ENCODE measurements around the gene ZMIZ2.
"Not testable (repeated sequence)": the region's sequence is repeated elsewhere in the genome, so short reads cannot be mapped to it uniquely, and the experiment has no call there.

Gene ZMIZ2, protein sequence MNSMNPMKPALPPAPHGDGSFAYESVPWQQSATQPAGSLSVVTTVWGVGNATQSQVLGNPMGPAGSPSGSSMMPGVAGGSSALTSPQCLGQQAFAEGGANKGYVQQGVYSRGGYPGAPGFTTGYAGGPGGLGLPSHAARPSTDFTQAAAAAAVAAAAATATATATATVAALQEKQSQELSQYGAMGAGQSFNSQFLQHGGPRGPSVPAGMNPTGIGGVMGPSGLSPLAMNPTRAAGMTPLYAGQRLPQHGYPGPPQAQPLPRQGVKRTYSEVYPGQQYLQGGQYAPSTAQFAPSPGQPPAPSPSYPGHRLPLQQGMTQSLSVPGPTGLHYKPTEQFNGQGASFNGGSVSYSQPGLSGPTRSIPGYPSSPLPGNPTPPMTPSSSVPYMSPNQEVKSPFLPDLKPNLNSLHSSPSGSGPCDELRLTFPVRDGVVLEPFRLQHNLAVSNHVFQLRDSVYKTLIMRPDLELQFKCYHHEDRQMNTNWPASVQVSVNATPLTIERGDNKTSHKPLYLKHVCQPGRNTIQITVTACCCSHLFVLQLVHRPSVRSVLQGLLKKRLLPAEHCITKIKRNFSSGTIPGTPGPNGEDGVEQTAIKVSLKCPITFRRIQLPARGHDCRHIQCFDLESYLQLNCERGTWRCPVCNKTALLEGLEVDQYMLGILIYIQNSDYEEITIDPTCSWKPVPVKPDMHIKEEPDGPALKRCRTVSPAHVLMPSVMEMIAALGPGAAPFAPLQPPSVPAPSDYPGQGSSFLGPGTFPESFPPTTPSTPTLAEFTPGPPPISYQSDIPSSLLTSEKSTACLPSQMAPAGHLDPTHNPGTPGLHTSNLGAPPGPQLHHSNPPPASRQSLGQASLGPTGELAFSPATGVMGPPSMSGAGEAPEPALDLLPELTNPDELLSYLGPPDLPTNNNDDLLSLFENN

DNA sequence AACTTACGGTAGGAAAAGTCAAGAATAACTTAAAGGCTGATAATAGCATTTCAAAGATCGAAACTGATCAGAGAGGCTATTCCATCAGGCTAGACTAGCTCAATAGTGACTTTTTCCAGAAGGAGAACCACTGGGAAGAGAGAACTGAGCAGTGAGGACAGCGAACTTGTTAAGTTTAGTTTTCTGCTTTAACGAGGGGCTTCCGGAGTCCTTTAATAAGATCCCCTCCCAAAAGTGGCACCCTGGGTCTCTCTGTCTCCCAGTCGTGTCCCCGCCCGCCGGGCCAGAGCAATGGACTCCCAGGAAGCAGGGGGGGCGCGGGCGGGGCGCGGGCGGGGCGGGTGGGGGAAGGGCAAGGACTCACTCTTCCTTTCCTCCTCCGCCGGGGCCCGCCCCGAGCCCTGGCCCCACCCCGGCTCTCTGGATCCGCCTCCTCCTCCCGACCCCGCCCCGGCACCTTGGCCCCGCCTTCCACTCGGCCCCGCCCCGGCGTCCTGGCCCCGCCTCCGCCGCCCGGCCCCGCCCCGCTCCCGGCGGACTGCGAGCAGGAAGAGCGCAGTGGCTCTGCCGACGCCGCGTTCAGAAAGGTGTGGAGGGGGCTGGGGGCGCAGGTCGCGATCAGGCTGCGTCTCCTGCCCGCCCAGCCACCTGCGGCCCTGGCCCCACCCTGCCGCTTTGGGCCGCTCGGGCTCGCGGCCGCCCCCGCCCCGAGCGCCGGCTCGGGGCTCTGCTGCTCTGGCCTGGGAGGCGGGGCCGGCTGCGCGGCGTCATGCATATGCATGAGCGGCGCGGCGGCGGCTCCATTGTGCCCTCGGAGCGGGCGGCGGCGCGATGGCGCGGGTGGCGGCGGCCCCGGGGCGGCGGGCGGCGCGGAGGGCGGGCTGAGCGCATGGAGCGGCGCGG, at the start of gene ZMIZ2:
ZMIZ2 (plus strand) TSS at position 803 of the 903 bp plus-strand sequence. CDS start 7,403 bp downstream, outside the sequence.
- in situ Hi-C loops (cut with MboI; ENCODE audit: low sequenced_read_pairs), result no loop called here

DNA sequence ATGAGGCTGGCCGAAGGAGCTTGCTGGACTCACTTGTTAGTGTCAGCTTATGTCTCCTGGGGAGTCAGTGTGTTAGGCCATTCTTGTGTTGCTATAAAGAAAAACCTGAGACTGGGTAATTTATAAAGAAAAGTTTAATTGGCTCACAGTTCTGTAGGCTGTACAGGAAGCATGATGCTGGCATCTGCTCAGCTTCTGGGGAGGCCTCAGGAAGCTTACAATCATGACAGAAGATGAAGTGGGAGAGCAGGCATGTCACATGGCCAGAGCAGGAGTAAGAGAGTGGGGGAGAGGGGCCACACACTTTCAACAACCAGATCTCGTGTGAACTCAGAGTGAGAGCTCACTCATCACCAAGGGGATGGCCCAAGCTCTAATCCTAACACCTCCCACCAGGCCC, 49.0 kb upstream of the ZMIZ2 start:
- in situ Hi-C loops (cut with MboI; ENCODE audit: low sequenced_read_pairs), result not testable (repeated sequence)

DNA sequence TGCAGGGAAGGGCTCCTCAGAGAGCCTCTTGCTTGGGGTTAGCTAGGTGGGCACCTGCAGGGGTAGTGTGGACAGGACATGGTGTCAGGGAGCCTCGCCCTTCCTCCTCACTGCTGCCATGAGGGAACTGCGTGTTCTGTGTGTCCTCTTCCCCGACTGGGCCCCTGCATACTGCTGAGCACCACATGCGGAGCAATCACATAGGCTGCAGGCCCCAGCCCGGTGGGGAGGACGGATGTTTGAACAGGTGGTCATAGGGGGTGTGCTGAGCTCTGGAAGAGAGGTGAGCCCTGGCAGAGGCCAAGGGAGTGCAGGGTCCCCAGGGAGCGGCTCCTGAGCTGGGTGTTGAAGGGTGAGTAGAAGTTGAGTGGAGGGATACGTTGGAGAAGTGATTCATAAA, 48.3 kb upstream of the ZMIZ2 start:
- in situ Hi-C loops (cut with MboI; ENCODE audit: low sequenced_read_pairs), result no loop called here

DNA sequence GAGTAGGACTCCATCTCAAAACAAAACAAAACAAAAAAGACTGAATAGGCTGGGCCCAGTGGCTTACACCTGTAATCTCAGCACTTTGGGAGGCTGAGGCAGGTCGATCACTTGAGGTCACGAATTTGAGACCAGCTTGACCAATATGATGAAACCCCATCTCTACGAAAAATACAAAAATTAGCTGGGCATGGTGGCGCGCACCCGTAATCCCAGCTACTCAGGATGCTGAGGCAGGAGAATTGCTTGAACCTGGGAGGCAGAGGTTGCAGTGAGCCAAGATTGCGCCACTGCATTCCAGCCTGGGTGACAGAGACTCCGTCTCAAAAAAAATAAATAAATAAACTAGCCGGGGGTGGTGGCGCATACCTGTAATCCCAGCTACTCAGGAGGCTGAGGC, 45.3 kb upstream of the ZMIZ2 start:
- in situ Hi-C loops (cut with MboI; ENCODE audit: low sequenced_read_pairs), result not testable (repeated sequence)

DNA sequence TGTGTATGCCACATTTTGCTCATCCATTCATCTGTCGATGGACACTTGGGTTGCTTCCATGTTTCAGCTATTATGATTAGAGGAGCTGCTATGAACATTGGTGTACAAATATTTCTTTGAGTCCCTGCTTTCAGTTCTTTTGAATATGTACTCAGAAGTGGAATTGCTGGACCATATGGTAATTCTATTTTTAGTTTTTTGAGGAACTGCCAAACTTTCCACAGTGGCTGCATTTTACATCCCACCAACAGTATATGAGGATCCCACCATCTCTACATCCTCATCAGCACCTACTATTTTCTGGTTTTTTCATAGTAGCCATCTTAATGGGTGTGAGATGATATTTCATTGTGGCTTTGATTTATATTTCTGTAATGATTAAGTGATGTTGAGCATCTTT, 44.7 kb upstream of the ZMIZ2 start:
- in situ Hi-C loops (cut with MboI; ENCODE audit: low sequenced_read_pairs), result no loop called here

DNA sequence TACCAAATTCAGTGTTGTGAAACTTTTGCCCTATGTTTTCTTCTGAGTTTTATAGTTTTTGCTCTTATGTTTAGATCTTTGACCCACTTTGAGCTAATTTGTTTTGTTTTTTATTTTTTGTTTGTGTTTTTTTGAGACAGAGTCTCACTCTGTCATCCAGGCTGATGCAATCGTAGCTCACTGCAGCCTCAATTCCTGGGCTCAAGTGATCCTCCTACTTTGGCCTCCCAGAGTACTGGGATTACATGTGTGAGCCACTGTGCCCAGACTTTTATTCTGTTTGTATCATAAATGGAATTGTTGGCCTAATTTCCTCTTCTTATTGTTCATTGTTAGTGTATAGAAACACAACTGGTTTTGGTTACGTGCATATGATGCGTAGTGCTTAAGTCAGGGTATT, 43.2 kb upstream of the ZMIZ2 start:
- in situ Hi-C loops (cut with MboI; ENCODE audit: low sequenced_read_pairs), result no loop called here

DNA sequence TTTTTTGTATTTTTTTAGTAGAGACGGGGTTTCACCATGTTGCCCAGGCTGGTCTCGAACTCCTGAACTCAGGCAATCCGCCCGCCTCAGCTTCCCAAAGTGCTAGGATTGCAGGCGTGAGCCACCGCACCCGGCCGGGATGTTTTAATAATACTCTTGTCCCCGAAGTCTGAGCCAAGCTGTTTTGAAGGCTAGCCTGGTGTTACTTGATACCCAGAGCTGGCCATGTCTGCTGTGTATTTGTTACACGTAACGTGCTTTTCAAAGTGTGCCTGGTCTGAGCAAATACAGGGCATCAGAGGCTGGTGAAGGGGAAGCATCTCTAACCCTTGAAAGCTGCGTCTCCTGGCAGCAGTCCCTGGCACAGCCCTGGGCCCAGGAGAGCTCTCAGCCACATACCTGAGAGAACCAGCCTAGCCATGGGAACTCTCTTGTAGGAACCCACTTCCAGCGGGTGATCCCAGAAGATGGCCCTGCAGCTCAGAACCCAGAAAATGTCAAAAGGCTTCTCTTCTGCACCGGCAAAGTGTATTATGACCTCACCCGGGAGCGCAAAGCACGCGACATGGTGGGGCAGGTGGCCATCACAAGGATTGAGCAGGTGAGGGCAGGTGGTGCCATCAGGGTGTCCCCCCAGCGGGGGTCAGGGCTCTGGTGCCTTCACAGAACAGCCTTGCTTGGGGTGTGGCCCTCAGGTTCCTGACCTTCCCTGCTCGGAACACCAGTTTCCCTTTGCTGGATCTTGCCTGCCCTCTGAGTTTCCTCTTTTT, 41.7 kb upstream of the ZMIZ2 start:
- in situ Hi-C loops (cut with MboI; ENCODE audit: low sequenced_read_pairs), result no loop called here

DNA sequence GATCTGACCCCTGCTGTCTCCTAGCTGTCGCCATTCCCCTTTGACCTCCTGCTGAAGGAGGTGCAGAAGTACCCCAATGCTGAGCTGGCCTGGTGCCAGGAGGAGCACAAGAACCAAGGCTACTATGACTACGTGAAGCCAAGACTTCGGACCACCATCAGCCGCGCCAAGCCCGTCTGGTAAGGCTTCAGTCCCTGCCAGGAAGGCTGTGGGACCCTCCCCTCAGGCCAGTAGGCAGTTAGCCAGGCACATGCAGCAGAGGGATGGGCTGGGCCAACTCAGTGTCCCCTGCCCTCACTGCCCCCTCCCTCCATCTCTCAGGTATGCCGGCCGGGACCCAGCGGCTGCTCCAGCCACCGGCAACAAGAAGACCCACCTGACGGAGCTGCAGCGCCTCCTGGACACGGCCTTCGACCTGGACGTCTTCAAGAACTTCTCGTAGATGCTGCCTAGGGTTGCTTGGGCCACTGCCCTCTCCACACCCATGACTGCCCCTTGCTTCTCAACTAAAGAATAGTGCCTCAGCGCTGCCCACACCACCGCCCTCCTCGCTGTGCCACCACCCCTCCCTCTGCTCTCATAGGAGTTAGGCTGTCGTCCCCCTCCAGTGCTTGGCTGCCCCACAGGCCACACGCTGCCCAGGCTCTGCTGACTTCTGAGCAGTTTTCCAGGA, 41.0 kb upstream of the ZMIZ2 start:
- in situ Hi-C loops (cut with MboI; ENCODE audit: low sequenced_read_pairs), result no loop called here

DNA sequence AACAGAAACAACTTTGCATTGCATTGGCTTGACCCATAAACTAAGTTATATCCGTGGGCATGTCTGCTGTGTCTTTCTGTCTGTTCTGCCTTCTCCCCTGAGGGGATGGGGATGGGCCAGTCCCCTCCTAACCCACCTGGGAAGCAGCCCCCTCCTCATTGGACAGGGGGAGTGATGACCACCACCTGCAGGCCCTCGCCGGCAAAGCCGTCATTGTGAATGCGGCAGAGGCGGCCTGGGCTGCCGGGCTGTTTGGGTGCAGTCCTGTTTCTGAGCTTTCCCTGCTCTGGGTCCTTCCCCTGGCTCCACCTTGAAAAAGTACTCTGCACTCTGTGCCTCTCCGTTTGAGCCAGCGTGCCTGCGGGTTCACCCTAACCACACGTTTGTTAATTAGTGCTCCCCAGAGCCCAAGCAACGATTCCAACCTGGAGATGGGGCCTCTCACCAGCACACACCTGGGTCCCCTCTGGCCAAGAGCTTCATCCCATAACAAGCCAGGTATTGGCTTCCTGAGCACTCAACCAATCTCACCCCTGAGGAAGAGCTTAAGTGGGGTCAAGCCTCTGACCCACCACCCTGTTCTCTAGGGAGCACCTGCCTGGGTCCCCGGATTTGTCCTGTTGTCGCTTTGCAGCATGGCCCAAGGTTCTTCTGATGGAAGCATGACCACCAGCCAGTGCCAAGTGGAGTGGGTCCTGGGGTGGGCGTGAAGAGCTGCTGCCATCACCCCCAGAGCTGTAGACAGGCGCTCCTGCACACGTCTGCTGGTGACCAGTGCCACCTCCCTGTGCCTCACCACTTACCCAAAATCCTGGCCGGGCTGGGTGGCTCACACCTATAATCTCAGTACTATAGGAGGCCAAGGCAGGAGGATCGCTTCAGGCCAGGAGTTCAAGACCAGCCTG, 39.4 kb upstream of the ZMIZ2 start:
- in situ Hi-C loops (cut with MboI; ENCODE audit: low sequenced_read_pairs), result no loop called here

DNA sequence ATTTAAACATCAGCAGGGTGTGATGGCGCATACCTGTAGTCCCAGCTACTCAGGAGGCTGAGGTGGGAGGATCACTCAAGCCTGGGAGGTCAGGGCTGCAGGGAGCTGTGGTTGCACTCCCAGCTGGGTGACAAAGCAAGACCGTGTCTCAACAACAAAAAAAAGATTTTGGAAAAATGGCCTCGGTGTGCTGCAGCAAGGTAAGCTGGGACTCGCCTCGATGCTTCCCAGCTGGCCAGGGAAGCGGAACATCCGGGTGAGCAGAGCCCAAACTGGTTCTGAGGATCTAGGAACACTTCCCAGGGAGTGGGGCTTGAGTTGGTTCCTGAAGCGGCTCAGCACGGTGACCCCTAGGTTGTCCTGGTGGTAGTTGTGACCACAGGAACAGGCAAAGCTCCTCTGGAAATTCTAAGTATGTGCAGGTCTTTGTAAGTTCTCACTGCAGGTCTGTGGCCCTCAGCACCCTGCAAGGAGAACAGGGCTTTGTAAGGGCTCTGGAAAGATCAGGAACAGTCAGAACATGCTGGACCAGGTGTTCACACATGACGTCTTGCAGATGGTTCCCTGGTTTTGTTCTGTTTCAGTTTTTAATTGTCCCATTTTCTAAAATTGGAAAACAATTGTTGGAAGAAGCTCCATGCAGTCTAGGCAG, 38.6 kb upstream of the ZMIZ2 start:
- in situ Hi-C loops (cut with MboI; ENCODE audit: low sequenced_read_pairs), result no loop called here

DNA sequence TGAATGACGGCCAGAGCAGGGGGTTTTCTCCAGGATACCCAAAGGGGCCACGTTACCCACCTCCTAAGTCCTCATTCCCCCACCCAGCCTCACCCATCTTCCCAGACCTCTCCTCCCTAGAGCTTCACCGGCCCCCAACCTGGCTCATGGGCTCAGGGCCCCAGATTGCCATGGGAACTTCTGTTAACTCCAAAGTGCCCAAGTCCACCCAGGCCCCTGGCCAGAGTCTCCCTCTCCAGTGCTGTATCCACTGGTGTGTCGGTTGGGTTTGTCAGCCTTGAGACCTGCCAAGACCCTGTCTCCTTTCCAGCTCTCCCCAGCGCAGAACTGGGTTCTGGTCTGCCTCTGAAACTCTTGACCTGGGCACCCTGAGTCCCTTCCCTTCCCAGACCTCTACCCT, 37.1 kb upstream of the ZMIZ2 start:
- in situ Hi-C loops (cut with MboI; ENCODE audit: low sequenced_read_pairs), result no loop called here

DNA sequence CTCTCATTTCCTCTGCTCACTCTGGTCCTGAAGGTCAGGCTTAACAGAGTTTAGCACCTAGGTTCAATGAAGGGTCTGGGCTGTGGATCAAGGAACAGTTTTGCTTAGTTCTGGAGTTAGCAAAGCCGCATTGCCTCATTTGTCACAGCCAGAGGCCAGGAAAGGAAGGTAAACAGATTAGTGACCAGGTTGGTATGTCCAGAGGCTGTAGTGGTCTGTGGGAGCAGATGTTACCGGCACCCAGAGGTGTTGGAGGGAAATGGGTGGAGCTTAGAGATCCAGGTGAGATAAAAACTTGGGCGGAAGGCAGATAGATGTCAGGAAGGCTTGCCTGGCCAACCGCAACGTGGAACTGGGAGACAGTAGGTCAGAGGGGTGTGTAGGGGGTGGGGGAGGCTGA, 36.6 kb upstream of the ZMIZ2 start:
- in situ Hi-C loops (cut with MboI; ENCODE audit: low sequenced_read_pairs), result no loop called here

DNA sequence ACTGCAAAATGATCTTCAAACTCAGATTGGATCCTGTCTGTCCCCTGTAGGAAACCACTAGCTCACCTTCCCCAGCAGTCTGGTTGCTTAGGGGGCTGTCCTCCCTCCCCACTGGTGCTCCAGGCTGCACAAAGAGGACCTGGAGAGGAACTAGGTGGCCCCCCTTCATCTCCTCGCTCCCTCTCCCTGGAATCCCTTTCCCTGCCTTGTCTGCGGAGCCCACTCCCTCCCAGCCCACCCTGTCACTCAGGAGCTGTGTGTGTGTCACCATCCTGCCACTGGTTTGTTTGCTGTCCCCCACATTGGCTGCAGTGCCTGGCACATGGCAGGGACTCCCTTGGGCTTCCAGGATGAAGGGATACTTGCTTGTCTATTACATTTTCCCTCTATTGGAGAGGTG, 35.5 kb upstream of the ZMIZ2 start:
- in situ Hi-C loops (cut with MboI; ENCODE audit: low sequenced_read_pairs), result no loop called here

DNA sequence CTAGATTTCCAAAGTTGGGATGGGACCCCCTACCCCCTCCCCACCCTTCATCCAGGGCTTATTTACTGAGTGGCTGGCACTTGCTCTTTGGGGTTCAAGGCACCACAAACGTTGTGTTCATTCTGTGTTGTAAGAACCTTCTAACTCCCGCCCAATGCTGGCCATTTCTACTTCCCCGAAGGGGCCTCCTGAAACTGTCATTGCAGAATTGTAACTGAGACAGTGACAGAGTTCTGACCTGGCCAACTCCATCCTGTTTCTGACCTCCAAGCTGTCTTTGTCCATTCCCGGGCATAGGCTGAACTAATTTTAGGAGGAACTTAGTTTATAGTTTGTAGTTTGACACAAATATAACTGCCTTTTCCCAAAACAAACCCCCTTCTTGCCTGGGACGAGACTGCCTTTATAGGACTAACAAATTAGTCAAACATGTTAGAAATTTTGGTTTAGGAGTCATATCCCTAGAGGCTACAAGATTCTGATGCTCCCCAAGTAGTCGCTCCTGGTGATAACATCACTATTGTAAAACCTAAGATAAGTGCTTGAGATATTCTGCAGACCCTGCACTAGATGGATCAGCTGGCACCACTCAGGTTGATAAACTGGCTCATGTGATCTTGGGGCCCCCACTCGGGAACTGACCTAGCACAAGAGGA, 34.8 kb upstream of the ZMIZ2 start:
- in situ Hi-C loops (cut with MboI; ENCODE audit: low sequenced_read_pairs), result no loop called here

DNA sequence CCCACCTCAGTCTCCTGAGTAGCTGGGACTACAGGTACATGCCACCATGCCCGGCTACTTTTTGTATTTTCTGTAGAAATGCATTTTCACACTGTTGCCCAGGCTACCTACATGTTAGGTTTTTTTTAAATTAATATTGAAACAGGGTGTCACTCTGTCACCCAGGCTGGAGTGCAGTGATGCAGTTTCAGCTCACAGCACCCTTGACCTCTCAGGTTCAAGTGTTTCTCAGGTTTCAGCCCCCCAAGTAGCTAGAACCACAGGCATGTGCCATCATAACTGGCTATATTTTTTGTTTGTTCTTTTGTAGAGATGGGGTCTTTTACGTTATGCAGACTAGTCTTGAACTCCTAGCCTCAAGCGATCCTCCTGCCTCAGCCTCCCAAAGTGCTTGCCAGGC, 32.4 kb upstream of the ZMIZ2 start:
- in situ Hi-C loops (cut with MboI; ENCODE audit: low sequenced_read_pairs), result no loop called here

DNA sequence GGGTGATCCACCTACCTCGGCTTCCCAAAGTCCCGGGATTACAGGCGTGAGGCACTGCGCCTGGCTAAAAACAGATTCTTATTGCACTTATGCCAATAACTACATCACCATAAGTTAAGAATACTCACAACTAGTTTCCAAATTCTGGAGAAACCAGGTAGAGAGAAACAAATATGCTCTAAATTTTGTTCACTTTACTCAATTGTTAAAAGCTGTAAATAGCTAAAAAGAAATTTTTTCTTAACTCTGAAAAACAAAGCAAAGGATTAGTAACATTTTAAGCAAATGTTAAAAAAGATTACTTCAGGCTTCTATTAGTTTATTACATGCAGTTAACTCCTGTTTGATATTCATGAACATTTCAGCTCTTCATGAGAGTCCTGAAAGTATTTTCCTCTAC, 28.3 kb upstream of the ZMIZ2 start:
- in situ Hi-C loops (cut with MboI; ENCODE audit: low sequenced_read_pairs), result no loop called here

DNA sequence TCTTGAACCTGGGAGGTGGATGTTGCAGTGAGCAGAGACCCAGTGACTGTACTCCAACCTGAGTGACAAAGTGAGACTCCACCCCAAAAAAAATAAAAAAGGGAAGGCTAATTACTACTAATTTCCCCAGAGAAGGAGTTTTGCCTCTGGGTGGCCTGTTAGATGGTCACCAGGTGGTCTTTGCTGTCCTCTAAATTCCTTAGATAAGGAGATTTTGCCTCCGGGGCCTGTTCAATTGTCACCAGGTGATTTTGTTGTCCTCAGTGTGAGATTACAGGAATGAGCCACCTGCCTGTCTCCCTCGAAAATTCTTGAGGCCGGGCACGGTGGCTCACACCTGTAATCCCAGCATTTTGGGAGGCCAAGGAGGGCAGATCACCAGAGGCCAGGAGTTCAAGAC, 24.4 kb upstream of the ZMIZ2 start:
- in situ Hi-C loops (cut with MboI; ENCODE audit: low sequenced_read_pairs), result no loop called here

DNA sequence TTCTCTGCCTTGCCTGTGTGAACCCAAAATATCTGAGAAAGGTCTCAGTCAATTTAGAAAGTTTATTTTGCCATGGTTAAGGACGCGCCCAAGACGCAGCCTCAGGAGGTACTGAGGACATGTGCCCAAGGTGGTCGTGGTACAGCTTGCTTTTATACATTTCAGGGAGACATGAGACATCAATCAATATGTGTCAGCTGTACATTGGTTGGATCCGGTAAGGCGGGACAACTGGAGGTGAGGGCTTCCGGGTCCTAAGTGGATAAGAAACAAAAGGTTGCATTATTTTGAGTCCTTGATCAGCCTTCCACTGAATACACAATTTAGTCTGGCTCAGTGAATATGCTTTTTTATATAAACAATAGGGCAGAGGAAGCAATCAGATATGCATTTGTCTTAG, 22.4 kb upstream of the ZMIZ2 start:
- in situ Hi-C loops (cut with MboI; ENCODE audit: low sequenced_read_pairs), result not testable (repeated sequence)
